NT2/D1 (cell line): ENCODE data around the gene NOB1.
A peak's percentile ranks its signal among the peaks of the same experiment; 100 is the strongest.
"Not testable (repeated sequence)": the region's sequence is repeated elsewhere in the genome, so short reads cannot be mapped to it uniquely, and the experiment has no call there.

Source experiments
- DNase-seq: peaks from one replicate; pipeline ENCODE4 v3.0.0-alpha.2; 2011; ENCODE audit warnings: low read depth, low spot score
- H3K27me3 ChIP-seq: 2 replicates; pipeline ENCODE4 v1.6.0; 2011; ENCODE audit warnings: mild to moderate bottlenecking; ENCODE audit not compliant: insufficient read length, insufficient read depth
- H3K36me3 ChIP-seq: 2 replicates; pipeline ENCODE4 v1.6.1; 2011; ENCODE audit warnings: mild to moderate bottlenecking, low read length, mixed read lengths; ENCODE audit not compliant: insufficient read depth, insufficient read length
- H3K4me1 ChIP-seq: 2 replicates; pipeline ENCODE4 v1.5.1; 2011; ENCODE audit not compliant: insufficient read depth, insufficient read length
- H3K4me3 ChIP-seq: 2 replicates; pipeline ENCODE4 v1.5.1; 2011; ENCODE audit warnings: low read depth; ENCODE audit not compliant: insufficient read length
- H3K9ac ChIP-seq: 2 replicates; pipeline ENCODE4 v1.6.0; 2011; ENCODE audit warnings: low read depth; ENCODE audit not compliant: insufficient read length
- H3K9me3 ChIP-seq: 2 replicates; pipeline ENCODE4 v1.5.1; 2011; ENCODE audit warnings: mild to moderate bottlenecking, low read length; ENCODE audit not compliant: insufficient read depth
- SUZ12 ChIP-seq: IDR thresholded peaks from 2 replicates; pipeline ENCODE4 v1.6.1; 2011; ENCODE audit not compliant: insufficient read length, insufficient read depth; ENCODE audit errors: extremely low read depth
- YY1 ChIP-seq: IDR thresholded peaks from 2 replicates; pipeline ENCODE4 v1.6.1; 2011; ENCODE audit not compliant: insufficient read length, insufficient read depth
- ZNF274 ChIP-seq: IDR thresholded peaks from 2 replicates; pipeline ENCODE4 v1.6.1; 2011; ENCODE audit warnings: mild to moderate bottlenecking, low read depth, low read length

NOB1 gene

DNA sequence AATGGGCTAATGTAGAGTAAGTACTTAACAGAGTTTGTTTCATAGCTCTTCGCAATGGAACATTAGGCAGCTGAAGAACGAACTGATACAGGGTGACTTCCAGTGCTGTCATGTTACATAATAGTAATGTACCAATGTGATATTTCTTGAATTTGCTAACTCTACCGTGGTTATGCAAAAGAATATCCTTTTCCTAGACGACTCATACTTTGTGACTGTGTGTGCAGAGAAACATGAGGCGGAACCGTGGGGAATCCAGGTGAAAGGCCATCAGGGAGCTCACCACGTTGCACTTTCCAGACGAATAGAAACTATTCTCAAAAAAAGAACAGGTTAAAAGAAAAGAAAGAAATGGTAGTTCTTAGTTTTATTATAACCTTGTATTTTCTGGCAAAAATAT, 13.2 kb downstream of the NOB1 start:
- TF ChIP-seq YY1 (no peak), SUZ12 (no peak), ZNF274 (no peak)
- Histone ChIP-seq H3K36me3 (peaks cover 72% of the 10 kb centered on the region), H3K27me3 (no peaks in the 10 kb centered on the region), H3K9ac (no peak overlapping the region), H3K9me3 (no peaks in the 10 kb centered on the region), H3K4me3 (no peak overlapping the region), H3K4me1 (no peaks in the 10 kb centered on the region)
- no peak for DNase-seq

DNA sequence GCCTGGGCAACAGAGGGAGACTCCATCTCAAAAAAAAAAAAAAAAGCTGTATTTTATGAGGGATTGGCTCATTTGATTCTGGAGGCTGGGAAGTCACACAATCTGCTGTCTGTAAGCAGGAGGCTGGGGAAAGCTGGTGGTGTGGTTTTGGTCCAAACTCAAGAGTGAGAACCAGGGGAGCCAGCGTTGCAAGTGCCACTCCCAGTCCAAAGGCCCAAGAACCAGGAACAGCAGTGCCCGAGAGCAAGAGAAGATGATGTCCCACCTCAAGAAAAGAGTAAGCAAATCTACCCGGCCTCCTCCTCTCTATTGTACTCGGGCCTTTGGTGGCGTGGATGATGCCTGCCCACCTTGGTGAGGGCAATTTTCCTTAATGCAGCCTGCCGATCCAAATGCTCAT, 22.6 kb downstream of the NOB1 start:
- Histone ChIP-seq H3K4me1 (peaks cover 2% of the 10 kb centered on the region), H3K4me3 (no peak overlapping the region), H3K9ac (no peak overlapping the region), H3K36me3 (peaks cover 7% of the 10 kb centered on the region), H3K27me3 (no peaks in the 10 kb centered on the region), H3K9me3 (no peaks in the 10 kb centered on the region)
- TF ChIP-seq SUZ12 (no peak), YY1 (no peak), ZNF274 (no peak)
- no peak for DNase-seq

DNA sequence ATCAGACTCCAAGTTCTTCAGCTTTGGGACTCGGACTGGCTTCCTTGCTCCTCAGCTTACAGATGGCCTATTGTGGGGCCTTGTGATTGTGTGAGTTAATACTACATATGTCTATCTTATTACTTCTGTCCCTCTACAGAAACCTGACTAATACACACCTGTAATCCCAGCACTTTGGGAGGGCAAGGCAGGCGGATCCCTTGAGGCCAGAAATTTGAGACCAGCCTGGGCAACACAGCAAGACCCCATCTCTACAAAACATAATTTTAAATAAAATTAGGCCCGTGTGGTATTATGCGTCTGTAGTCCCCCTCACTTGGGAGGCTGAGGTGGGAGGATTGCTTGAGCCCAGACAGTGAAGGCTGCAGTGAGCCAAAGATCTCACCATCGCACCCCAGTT, 23.4 kb downstream of the NOB1 start:
- H3K9me3 ChIP-seq, H3K4me3 ChIP-seq: not testable (repeated sequence)

DNA sequence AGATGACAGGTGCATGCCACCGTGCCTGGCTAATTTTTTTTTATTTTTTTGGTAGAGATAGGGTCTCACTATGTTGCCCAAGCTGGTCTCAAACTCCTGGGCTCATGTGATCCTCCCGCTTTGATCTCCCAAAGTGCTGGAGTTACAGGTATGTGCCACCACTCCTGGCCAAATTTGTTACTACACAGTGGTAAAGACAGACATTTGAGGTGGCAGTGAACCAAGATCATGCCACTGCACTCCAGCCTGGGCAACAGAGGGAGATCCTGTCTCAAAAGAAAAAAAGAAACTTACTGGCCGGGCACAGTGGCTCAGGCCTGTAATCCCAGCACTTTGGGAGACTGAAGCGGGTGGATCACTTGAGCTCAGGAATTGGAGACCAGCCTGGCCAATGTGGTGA, 25.7 kb downstream of the NOB1 start:
- not testable (repeated sequence) for H3K4me3 ChIP-seq, H3K4me1 ChIP-seq, DNase-seq, H3K9me3 ChIP-seq, H3K9ac ChIP-seq, H3K27me3 ChIP-seq
- H3K36me3 ChIP-seq, result peaks cover 13% of the 10 kb centered on the region

More for the DNA sequence above, 23.4 kb downstream of the NOB1 start:
- not testable (repeated sequence) for DNase-seq, H3K4me1 ChIP-seq, H3K36me3 ChIP-seq, H3K9ac ChIP-seq, H3K27me3 ChIP-seq

DNA sequence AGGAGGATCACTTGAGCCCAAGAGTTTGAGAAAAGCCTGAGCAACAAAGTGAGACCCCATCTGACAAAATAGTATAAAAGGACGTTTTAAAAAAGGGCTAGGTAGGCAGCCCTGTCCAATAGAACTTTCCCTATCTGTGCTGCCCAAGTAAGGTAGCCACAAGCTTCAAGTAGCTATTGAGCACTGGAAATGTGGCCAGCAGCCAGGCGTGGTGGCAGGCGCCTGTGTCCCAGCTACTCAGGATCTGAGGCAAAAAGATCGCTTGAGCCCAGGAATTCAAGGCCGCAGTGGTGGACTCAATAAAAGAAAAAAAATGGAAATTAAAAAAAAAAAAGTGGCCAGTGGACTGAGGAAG, 26.8 kb downstream of the NOB1 start:
- no peak for DNase-seq

DNA sequence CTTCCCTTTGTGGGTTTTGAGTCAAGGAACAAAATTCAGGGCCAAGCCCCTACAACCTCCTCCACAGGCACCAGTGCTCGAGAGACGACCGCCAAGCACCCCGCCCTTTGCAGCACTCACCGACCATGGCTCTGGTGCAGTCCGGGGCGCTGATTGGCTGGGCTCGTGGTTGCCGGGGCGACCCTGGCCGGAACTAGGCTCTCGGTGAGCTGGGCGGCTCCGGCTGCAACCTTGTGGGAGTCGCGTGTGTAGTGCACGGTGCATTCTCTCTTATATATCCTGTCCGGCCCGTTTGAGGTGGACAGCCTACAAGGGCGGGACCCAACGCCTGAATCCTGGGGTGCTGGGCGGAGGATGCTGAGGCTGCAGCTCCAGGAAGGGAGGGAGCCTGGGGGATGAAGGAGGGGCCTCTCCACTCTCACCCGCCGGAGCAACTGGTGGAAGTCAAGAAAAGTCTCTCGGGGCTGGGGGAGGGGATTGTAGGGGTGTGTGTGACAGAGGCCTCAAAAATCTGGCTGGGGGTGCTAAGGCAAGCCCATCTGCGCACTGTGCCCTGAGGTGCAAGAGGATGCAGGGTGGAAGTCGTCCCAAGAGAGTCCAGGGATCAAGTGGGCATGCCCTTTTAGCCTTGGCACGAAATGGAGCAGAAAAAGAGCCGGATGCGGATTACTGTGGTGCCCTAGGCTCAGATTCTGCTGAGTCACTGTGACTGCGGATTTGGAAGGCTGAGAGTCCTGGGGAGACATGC, 28.2 kb downstream of the NOB1 start, which contains the start of gene NQO1:
TSS of gene NQO1 (minus strand) at position 248 of the 748 bp plus-strand sequence. CDS start at position 127, 121 bp downstream.
- Histone ChIP-seq H3K27me3 (no peaks in the 10 kb centered on the region), H3K9me3 (no peaks in the 10 kb centered on the region), H3K4me3 (peak within 1 kb of the TSS; percentile 66), H3K36me3 (peaks cover 14% of the 10 kb centered on the region), H3K4me1 (peaks cover 2% of the 10 kb centered on the region), H3K9ac (peak within 1 kb of the TSS; percentile 90)
- peak; percentile 93 for DNase-seq
- TF ChIP-seq ZNF274 (no peak), SUZ12 (no peak), YY1 (no peak)

More for the DNA sequence above, 26.8 kb downstream of the NOB1 start:
- H3K27me3 ChIP-seq, result no peaks in the 10 kb centered on the region
- no peak for TF ChIP-seq SUZ12
- TF ChIP-seq YY1, result no peak
- TF ChIP-seq ZNF274, result no peak
- peak overlapping the region; percentile 90 for H3K9ac ChIP-seq
- peak overlapping the region; percentile 66 for H3K4me3 ChIP-seq
- H3K4me1 ChIP-seq, result peaks cover 2% of the 10 kb centered on the region
- H3K36me3 ChIP-seq, result peaks cover 16% of the 10 kb centered on the region
- no peaks in the 10 kb centered on the region for H3K9me3 ChIP-seq

DNA sequence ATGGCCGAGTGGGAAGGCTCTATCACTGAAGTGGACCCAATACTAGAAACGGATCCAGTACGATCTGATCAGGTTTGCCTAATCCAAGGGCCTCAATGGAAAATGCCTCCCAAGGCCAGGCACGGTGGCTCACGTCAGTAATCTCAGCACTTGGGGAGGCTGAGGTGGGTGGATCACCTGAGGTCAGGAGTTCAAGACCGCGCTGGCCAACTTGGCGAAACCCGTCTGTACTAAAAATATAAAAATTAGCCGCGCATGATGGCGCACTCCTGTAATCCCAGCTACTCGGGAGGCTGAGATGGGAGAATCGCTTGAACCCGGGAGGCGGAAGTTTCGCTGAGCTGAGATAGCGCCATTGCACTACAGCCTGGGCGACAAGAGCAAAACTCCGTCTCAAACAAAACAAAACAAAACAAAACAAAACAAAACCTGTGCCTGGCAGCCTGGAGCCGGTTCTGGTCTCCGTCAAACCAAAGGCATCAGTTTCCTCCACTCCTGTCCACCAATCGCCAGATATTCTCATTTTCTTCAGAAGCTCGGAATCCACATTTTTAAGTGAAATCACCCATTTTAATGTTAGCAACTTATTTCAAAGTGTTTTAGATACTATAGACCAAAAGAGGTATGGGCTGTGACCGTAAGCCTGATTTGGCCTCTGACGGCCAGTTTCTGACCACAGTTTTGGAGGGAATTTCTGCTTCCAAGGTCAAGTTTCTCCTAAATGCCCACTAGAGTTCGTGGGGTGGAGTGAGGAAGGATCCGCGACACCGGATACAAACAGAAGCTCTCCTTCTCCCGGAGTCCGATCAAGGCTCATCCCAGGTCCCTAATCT, 29.0 kb downstream of the NOB1 start:
- no peaks in the 10 kb centered on the region for H3K9me3 ChIP-seq
- peak overlapping the region; percentile 66 for H3K4me3 ChIP-seq
- no peaks in the 10 kb centered on the region for H3K27me3 ChIP-seq
- peaks cover 2% of the 10 kb centered on the region for H3K4me1 ChIP-seq
- DNase-seq, result no peak
- H3K9ac ChIP-seq, result peak overlapping the region; percentile 83
- peaks cover 20% of the 10 kb centered on the region for H3K36me3 ChIP-seq
- no peak for TF ChIP-seq ZNF274
- no peak for TF ChIP-seq YY1
- TF ChIP-seq SUZ12, result no peak
